A673 (cell line): Measurements from ENCODE around the gene XAF1. TPM values are rescaled to one million over a fixed set of nuclear protein-coding genes. Genes with fewer than 3 reads are reported as not detected.

Experiments used
- BruUV-seq: library from RNA; stranded (reverse); fragments of 400-500 nt; replicated peaks from 2 replicates; lab custom pipeline; 2021; lab: Mats Ljungman, UMichigan
- CTCF ChIA-PET: fragments of 300-600 bp; sonication (Branson Sonifier 250); formaldehyde crosslinking; loops from one replicate; lab custom pipeline; 2022; ENCODE audit warnings: antibody characterized with exemption; lab: Charles Lee
- POLR2A ChIA-PET: fragments of 300-600 bp; sonication (Branson Sonifier 250); formaldehyde crosslinking; loops from one replicate; lab custom pipeline; 2022; ENCODE audit warnings: antibody characterized with exemption; ENCODE audit not compliant: low non-redundant PET; lab: Charles Lee
- DNase-seq: peaks from one replicate; pipeline ENCODE4 v3.0.0-alpha.2; 2015; ENCODE audit warnings: low spot score
- H3K27ac ChIP-seq: fragments of 200-600 bp; sonication (generic); 2 replicates; pipeline ENCODE4 v1.5.1; 2016; ENCODE audit warnings: mixed run types, low read depth, mild to moderate bottlenecking, mixed read lengths, antibody characterized with exemption, low read length; ENCODE audit not compliant: poor library complexity, severe bottlenecking
- H3K27me3 ChIP-seq: fragments of 200-600 bp; sonication (generic); replicated peaks from 2 replicates; pipeline ENCODE4 v1.6.1; 2017; ENCODE audit warnings: mixed run types, low read depth, mild to moderate bottlenecking, mixed read lengths, antibody characterized with exemption, low read length; ENCODE audit not compliant: insufficient read depth, poor library complexity
- H3K36me3 ChIP-seq: fragments of 200-600 bp; sonication (generic); 2 replicates; pipeline ENCODE4 v1.6.1; 2016; ENCODE audit warnings: mixed run types, mild to moderate bottlenecking, mixed read lengths, antibody characterized with exemption, low read length; ENCODE audit not compliant: insufficient read depth, poor library complexity, severe bottlenecking
- H3K4me1 ChIP-seq: fragments of 200-600 bp; sonication (generic); 2 replicates; pipeline ENCODE4 v1.6.1; 2017; ENCODE audit warnings: mixed run types, mild to moderate bottlenecking, mixed read lengths, antibody characterized with exemption, low read length; ENCODE audit not compliant: insufficient read depth, poor library complexity, severe bottlenecking
- H3K4me3 ChIP-seq: fragments of 200-600 bp; sonication (generic); 2 replicates; pipeline ENCODE4 v1.5.1; 2016; ENCODE audit warnings: low read depth, mixed run types, mild to moderate bottlenecking, mixed read lengths, low read length; ENCODE audit not compliant: poor library complexity, severe bottlenecking
- H3K9me3 ChIP-seq: fragments of 200-600 bp; sonication (generic); 2 replicates; pipeline ENCODE4 v1.6.1; 2016; ENCODE audit warnings: mixed run types, low read depth, mild to moderate bottlenecking, mixed read lengths, antibody characterized with exemption, low read length; ENCODE audit not compliant: poor library complexity, severe bottlenecking
- EZH2 ChIP-seq: fragments of 200-600 bp; sonication (generic); IDR thresholded peaks from 2 replicates; pipeline ENCODE4 v1.6.1; 2017; ENCODE audit warnings: borderline replicate concordance, low read depth, mild to moderate bottlenecking, mixed read lengths, antibody characterized with exemption, low read length; ENCODE audit not compliant: poor library complexity, severe bottlenecking
- intact Hi-C: fragments of 100-400 bp; cut with micrococcal nuclease; formaldehyde crosslinking; loops from one replicate; pipeline ENCODE4 v1.10.0; 2022; ENCODE audit not compliant: unreplicated experiment
- total RNA-seq: library from RNA; stranded (reverse); gene quantifications from 2 replicates; pipeline ENCODE4 v1.2.3, GENCODE V29; 2021
- TF ChIP-seq, protein P1 (sequence below): fragments of 300-800, 200-600 bp; sonication (generic); conservative IDR thresholded peaks from 2 replicates; pipeline ENCODE4 v1.5.1; 2017; ENCODE audit warnings: low read depth, mild to moderate bottlenecking, antibody characterized with exemption, low read length, moderate library complexity, mixed read lengths

The XAF1 gene
- total RNA-seq, 1 experiment from 2014 or later: not detected

GRCh38 chr17:6787081-6787693 lies 31.3 kb downstream of the XAF1 start:
- POLR2A ChIA-PET: interaction anchor here (0.6 to 0.7 kb wide), 2 partner anchors 156 to 1027 kb away, joined by 6 to 8 read pairs; no protein-coding TSS in a partner anchor

DNA sequence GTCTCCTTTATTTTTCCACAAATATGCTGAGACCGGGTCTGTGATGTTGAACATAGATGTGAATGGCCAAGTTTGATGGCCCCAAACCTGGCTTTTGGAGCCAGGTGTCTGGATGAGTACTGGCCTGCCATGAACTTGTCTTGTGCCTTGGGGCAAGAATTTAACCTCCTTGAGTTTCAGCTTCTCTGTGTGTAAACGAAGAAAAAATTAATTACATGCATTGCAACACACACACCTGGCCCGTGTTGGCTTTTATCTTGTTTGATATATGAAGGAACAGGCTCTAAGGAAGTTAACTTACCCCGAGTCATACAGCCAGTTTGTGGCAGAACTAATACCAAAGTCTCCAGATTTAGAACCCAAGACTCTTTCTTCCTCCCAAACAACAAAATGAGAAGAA lies 33.3 kb downstream of the XAF1 start:
- Histone ChIP-seq H3K4me3 (no peak overlapping the region), H3K27ac (no peak overlapping the region), H3K36me3 (no peaks in the 10 kb centered on the region), H3K27me3 (peaks cover 60% of the 10 kb centered on the region), H3K9me3 (no peaks in the 10 kb centered on the region), H3K4me1 (no peaks in the 10 kb centered on the region)
- ChIA-PET CTCF (no interaction called here), POLR2A (no interaction called here)
- intact Hi-C loops: no loop called here
- TF ChIP-seq, protein P1, sequence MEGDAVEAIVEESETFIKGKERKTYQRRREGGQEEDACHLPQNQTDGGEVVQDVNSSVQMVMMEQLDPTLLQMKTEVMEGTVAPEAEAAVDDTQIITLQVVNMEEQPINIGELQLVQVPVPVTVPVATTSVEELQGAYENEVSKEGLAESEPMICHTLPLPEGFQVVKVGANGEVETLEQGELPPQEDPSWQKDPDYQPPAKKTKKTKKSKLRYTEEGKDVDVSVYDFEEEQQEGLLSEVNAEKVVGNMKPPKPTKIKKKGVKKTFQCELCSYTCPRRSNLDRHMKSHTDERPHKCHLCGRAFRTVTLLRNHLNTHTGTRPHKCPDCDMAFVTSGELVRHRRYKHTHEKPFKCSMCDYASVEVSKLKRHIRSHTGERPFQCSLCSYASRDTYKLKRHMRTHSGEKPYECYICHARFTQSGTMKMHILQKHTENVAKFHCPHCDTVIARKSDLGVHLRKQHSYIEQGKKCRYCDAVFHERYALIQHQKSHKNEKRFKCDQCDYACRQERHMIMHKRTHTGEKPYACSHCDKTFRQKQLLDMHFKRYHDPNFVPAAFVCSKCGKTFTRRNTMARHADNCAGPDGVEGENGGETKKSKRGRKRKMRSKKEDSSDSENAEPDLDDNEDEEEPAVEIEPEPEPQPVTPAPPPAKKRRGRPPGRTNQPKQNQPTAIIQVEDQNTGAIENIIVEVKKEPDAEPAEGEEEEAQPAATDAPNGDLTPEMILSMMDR: no peak
- TF ChIP-seq EZH2: no peak
- no TSS peak for BruUV-seq
- no peak for DNase-seq

More at GRCh38 chr17:6787081-6787693, 31.3 kb downstream of the XAF1 start:
- BruUV-seq: no TSS peak
- Histone ChIP-seq H3K4me3 (no peak overlapping the region), H3K4me1 (no peaks in the 10 kb centered on the region), H3K27ac (no peak overlapping the region), H3K27me3 (peaks cover 76% of the 10 kb centered on the region), H3K36me3 (no peaks in the 10 kb centered on the region), H3K9me3 (no peaks in the 10 kb centered on the region)
- DNase-seq: no peak
- intact Hi-C loops: no loop called here
- TF ChIP-seq EZH2: no peak
- TF ChIP-seq, protein P1: no peak
- CTCF ChIA-PET: interaction anchor here (0.7 kb wide), 1 partner anchor 127 kb away, joined by 3 read pairs; no protein-coding TSS in a partner anchor

- Histone ChIP-seq H3K27me3 (peaks cover 36% of the 10 kb centered on the region), H3K4me1 (no peaks in the 10 kb centered on the region), H3K9me3 (no peaks in the 10 kb centered on the region), H3K27ac (no peak overlapping the region), H3K4me3 (no peak overlapping the region), H3K36me3 (no peaks in the 10 kb centered on the region)
- DNase-seq: no peak
- ChIA-PET POLR2A (no interaction called here), CTCF (no interaction called here)
- BruUV-seq: no TSS peak
- TF ChIP-seq EZH2: no peak
- TF ChIP-seq, protein P1: no peak
- intact Hi-C loops: no loop called here
These were observed 38.1 kb downstream of the XAF1 start for GRCh38 chr17:6793748-6794493.
